HUES64 (cell line): Measurements from ENCODE around the gene TMEM72.

Experiments used
- H3K27ac ChIP-seq: 2 replicates; pipeline ENCODE4 v1.7.0; 2013; ENCODE audit warnings: low read depth, low read length, inconsistent platforms
- H3K27me3 ChIP-seq: 2 replicates; pipeline ENCODE4 v1.6.1; 2013; ENCODE audit warnings: mild to moderate bottlenecking, low read length; ENCODE audit not compliant: insufficient read depth
- H3K36me3 ChIP-seq: 2 replicates; pipeline ENCODE4 v1.6.1; 2013; ENCODE audit warnings: mild to moderate bottlenecking, low read length; ENCODE audit not compliant: insufficient read depth
- H3K4me1 ChIP-seq: 2 replicates; pipeline ENCODE4 v1.6.1; 2013; ENCODE audit warnings: mild to moderate bottlenecking, low read length, moderate library complexity; ENCODE audit not compliant: insufficient read depth
- H3K4me3 ChIP-seq: 2 replicates; pipeline ENCODE4 v1.5.1; 2013; ENCODE audit warnings: mild to moderate bottlenecking, low read length, moderate library complexity
- H3K9ac ChIP-seq: 2 replicates; pipeline ENCODE4 v1.6.1; 2013; ENCODE audit warnings: mild to moderate bottlenecking, low read depth, low read length
- H3K9me3 ChIP-seq: 2 replicates; pipeline ENCODE4 v1.6.1; 2013; ENCODE audit warnings: low read depth, low read length; ENCODE audit not compliant: insufficient read depth
- WGBS: fragments of 150-250, 120-280 bp; methylation state at CpG from one replicate; pipeline ENCODE4 v1.1.7; 2013; ENCODE audit warnings: missing lambda C conversion rate; 5-methylcytosine and 5-hydroxymethylcytosine counted together

TMEM72 gene

GRCh38 chr10:44966129-44966815 is 55.1 kb downstream of the TMEM72 start:
- H3K27ac ChIP-seq, result no peak overlapping the region

GRCh38 chr10:44966816-44967509 is 55.8 kb downstream of the TMEM72 start:
- no peak overlapping the region for H3K27ac ChIP-seq
- H3K9ac ChIP-seq, result no peak overlapping the region
- no peaks in the 10 kb centered on the region; the same call in 1 of the 2 replicates for H3K36me3 ChIP-seq
- no peaks in the 10 kb centered on the region for H3K9me3 ChIP-seq
- no peaks in the 10 kb centered on the region for H3K27me3 ChIP-seq
- no peak overlapping the region for H3K4me3 ChIP-seq
- H3K4me1 ChIP-seq, result peaks cover 39% of the 10 kb centered on the region
- 93% methylated on average over 8 of the region's 8 CpGs for whole genome bisulfite sequencing

More at GRCh38 chr10:44966129-44966815, 55.1 kb downstream of the TMEM72 start:
- peaks cover 44% of the 10 kb centered on the region for H3K4me1 ChIP-seq
- no peaks in the 10 kb centered on the region for H3K27me3 ChIP-seq
- no peak overlapping the region for H3K4me3 ChIP-seq
- H3K9me3 ChIP-seq, result no peaks in the 10 kb centered on the region
- H3K9ac ChIP-seq, result no peak overlapping the region
- 83% methylated on average over 8 of the region's 8 CpGs for WGBS
- H3K36me3 ChIP-seq, result no peaks in the 10 kb centered on the region; the same call in 1 of the 2 replicates

GRCh38 chr10:44967616-44968015 is 56.5 kb downstream of the TMEM72 start:
- WGBS, result 88% methylated on average over 2 of the region's 4 CpGs
- H3K4me1 ChIP-seq, result peaks cover 39% of the 10 kb centered on the region
- no peaks in the 10 kb centered on the region for H3K9me3 ChIP-seq
- no peak overlapping the region for H3K4me3 ChIP-seq
- no peak overlapping the region for H3K9ac ChIP-seq
- no peaks in the 10 kb centered on the region; the same call in 1 of the 2 replicates for H3K36me3 ChIP-seq
- H3K27me3 ChIP-seq, result no peaks in the 10 kb centered on the region
- H3K27ac ChIP-seq, result no peak overlapping the region

GRCh38 chr10:44968091-44968490 is 57.0 kb downstream of the TMEM72 start:
- H3K27ac ChIP-seq, result no peak overlapping the region
- WGBS, result 93% methylated on average over 3 of the region's 3 CpGs
- H3K9ac ChIP-seq, result no peak overlapping the region
- H3K27me3 ChIP-seq, result no peaks in the 10 kb centered on the region
- H3K4me3 ChIP-seq, result no peak overlapping the region
- H3K4me1 ChIP-seq, result peaks cover 37% of the 10 kb centered on the region
- H3K36me3 ChIP-seq, result no peaks in the 10 kb centered on the region; the same call in 1 of the 2 replicates
- H3K9me3 ChIP-seq, result no peaks in the 10 kb centered on the region

- H3K27me3 ChIP-seq, result no peaks in the 10 kb centered on the region
- 89% methylated on average over 11 of the region's 11 CpGs for WGBS
- H3K9ac ChIP-seq, result no peak overlapping the region
- peaks cover 36% of the 10 kb centered on the region for H3K4me1 ChIP-seq
- H3K4me3 ChIP-seq, result no peak overlapping the region
- no peak overlapping the region for H3K27ac ChIP-seq
- H3K36me3 ChIP-seq, result no peaks in the 10 kb centered on the region; the same call in 1 of the 2 replicates
- no peaks in the 10 kb centered on the region for H3K9me3 ChIP-seq
Observed at GRCh38 chr10:44968500-44969400, 57.6 kb downstream of the TMEM72 start.

GRCh38 chr10:44969854-44970253 is 58.7 kb downstream of the TMEM72 start:
- Histone ChIP-seq H3K36me3 (no peaks in the 10 kb centered on the region; the same call in 1 of the 2 replicates), H3K9me3 (no peaks in the 10 kb centered on the region), H3K9ac (no peak overlapping the region), H3K4me1 (peaks cover 33% of the 10 kb centered on the region), H3K27me3 (no peaks in the 10 kb centered on the region), H3K4me3 (no peak overlapping the region), H3K27ac (no peak overlapping the region)
- whole genome bisulfite sequencing, result 96% methylated on average over 9 of the region's 9 CpGs

GRCh38 chr10:44970812-44971395 is 59.8 kb downstream of the TMEM72 start:
- H3K9ac ChIP-seq, result no peak overlapping the region
- H3K4me3 ChIP-seq, result no peak overlapping the region
- peaks cover 27% of the 10 kb centered on the region for H3K4me1 ChIP-seq
- no peaks in the 10 kb centered on the region for H3K9me3 ChIP-seq
- no peaks in the 10 kb centered on the region; the same call in 1 of the 2 replicates for H3K36me3 ChIP-seq
- H3K27me3 ChIP-seq, result no peaks in the 10 kb centered on the region
- no peak overlapping the region for H3K27ac ChIP-seq
- WGBS, result 95% methylated on average over 8 of the region's 8 CpGs

GRCh38 chr10:44971434-44971833 is 60.3 kb downstream of the TMEM72 start:
- H3K9ac ChIP-seq, result no peak overlapping the region
- no peaks in the 10 kb centered on the region for H3K9me3 ChIP-seq
- no peaks in the 10 kb centered on the region for H3K27me3 ChIP-seq
- H3K27ac ChIP-seq, result no peak overlapping the region
- WGBS, result 95% methylated on average over 11 of the region's 11 CpGs
- H3K4me3 ChIP-seq, result no peak overlapping the region
- H3K4me1 ChIP-seq, result peaks cover 27% of the 10 kb centered on the region
- H3K36me3 ChIP-seq, result no peaks in the 10 kb centered on the region; the same call in 1 of the 2 replicates

GRCh38 chr10:44971935-44972757 is 61.0 kb downstream of the TMEM72 start:
- H3K36me3 ChIP-seq, result no peaks in the 10 kb centered on the region; the same call in 1 of the 2 replicates
- peaks cover 27% of the 10 kb centered on the region for H3K4me1 ChIP-seq
- no peaks in the 10 kb centered on the region for H3K9me3 ChIP-seq
- 96% methylated on average over 12 of the region's 12 CpGs for WGBS
- H3K27me3 ChIP-seq, result no peaks in the 10 kb centered on the region
- no peak overlapping the region for H3K9ac ChIP-seq
- no peak overlapping the region for H3K4me3 ChIP-seq
- H3K27ac ChIP-seq, result no peak overlapping the region

GRCh38 chr10:44972874-44973306 is 61.8 kb downstream of the TMEM72 start:
- H3K27me3 ChIP-seq, result no peaks in the 10 kb centered on the region
- no peak overlapping the region for H3K4me3 ChIP-seq
- no peaks in the 10 kb centered on the region for H3K9me3 ChIP-seq
- H3K27ac ChIP-seq, result no peak overlapping the region
- H3K4me1 ChIP-seq, result peaks cover 22% of the 10 kb centered on the region
- WGBS, result 86% methylated on average over 6 of the region's 6 CpGs
- no peak overlapping the region for H3K9ac ChIP-seq
- no peaks in the 10 kb centered on the region; the same call in 1 of the 2 replicates for H3K36me3 ChIP-seq
